Cardiac fibroblast (primary cell): ENCODE results near the gene ERC2.

Source experiments
- DNase-seq, 2 donors: peaks; one replicate each; pipeline versions ENCODE4 v3.0.0 to v3.0.0-alpha.2; 2010; ENCODE audit warnings: low read depth in 2 of 2
- H3K4me3 ChIP-seq, 2 donors: replicated peaks in 1 of 2; 1 replicate in 1 of 2; 2 replicates in 1 of 2; pipeline ENCODE4 v1.5.1; 2011; ENCODE audit warnings: low read depth in 2 of 2, low read length in 2 of 2, mild to moderate bottlenecking in 2 of 2, moderate library complexity in 1 of 2
- TF ChIP-seq, protein P1 (sequence below): IDR thresholded peaks from one replicate; pipeline ENCODE4 v1.5.1; 2011; ENCODE audit warnings: low read depth, mild to moderate bottlenecking, low read length, inconsistent platforms

The ERC2 gene

DNA sequence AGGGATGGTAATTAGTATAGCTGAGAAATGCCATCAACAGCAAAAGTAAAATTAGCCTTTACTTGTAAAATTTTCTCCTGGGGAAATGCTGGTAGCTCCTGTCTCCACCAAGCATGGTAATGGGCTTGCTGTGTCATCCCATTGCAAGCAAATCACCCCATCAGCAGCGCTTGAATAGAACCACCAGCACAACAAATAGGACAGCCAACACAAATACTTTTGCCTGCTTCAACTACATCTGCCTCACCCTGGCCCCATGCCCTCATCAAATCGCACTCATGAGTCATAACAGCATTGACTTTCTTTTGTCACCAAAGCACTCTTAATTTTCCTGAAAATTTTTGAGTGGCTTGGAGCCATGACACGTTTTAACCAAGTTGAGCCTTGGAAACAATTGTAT, 52.6 kb downstream of the ERC2 start:
- DNase-seq = peak in 1 of 2 donors; percentile 11
- no peak overlapping the region for H3K4me3 ChIP-seq
- TF ChIP-seq, protein P1, sequence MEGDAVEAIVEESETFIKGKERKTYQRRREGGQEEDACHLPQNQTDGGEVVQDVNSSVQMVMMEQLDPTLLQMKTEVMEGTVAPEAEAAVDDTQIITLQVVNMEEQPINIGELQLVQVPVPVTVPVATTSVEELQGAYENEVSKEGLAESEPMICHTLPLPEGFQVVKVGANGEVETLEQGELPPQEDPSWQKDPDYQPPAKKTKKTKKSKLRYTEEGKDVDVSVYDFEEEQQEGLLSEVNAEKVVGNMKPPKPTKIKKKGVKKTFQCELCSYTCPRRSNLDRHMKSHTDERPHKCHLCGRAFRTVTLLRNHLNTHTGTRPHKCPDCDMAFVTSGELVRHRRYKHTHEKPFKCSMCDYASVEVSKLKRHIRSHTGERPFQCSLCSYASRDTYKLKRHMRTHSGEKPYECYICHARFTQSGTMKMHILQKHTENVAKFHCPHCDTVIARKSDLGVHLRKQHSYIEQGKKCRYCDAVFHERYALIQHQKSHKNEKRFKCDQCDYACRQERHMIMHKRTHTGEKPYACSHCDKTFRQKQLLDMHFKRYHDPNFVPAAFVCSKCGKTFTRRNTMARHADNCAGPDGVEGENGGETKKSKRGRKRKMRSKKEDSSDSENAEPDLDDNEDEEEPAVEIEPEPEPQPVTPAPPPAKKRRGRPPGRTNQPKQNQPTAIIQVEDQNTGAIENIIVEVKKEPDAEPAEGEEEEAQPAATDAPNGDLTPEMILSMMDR = no peak

DNA sequence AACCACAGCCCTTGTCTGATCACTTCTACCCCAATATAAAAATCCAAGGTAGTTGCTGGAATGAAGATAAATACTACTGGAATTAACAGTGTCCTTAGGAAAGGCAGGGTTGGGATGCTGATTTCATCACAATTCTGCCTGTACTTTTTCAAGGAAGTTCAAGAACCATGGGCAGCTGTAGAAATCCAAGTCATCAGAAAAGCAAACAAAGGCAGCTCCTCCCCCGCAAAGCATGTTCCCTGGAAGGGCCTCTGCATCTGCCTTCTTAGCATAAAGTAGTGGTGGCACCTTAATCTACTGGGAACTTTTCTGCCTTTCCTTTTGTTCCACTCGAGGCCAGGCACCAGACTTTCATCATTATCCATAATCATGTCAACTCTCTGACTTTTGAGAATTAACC, 54.4 kb downstream of the ERC2 start:
- TF ChIP-seq, protein P1 = no peak
- DNase-seq = no peak
- H3K4me3 ChIP-seq = no peak overlapping the region

DNA sequence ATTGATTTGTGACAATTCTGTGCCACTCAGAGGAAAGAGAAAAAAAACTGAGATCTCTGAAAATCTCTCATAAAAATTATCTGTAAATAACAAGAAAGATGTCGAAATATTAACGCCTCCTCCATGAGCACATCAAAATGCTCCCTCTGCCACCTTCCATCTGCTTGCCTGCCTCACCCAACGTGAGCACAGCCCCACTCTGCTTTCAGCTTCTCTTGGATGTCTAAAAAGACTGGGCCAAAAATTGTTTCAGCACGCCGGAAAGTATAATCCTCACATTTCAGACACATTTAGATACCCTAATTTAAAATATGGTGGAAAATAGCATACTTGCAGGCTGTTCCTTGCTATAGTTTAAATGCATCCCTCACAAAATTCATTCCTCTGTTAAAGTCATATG, 57.1 kb downstream of the ERC2 start:
- TF ChIP-seq, protein P1 = no peak
- H3K4me3 ChIP-seq = no peak overlapping the region
- no peak for DNase-seq

DNA sequence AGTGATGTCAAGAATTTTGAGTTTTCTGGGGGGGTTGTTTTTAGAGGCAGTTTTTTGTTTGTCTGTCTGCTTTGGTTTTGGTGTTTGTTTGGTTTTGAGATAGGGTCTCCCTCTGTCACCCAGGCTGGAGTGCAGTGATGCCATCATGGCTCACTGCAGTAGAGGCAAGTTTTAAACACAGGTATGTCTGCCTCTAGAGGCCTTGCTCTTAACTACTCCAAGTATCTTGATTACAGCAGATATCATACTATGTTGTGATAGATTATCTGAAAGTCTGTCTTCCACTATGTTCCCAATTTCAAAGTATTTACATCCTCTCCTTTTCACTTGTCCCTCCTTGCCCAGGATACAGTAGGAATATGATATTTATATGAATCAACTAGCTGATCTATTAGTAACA, 57.7 kb downstream of the ERC2 start:
- DNase-seq = no peak
- TF ChIP-seq, protein P1 = no peak
- no peak overlapping the region for H3K4me3 ChIP-seq

DNA sequence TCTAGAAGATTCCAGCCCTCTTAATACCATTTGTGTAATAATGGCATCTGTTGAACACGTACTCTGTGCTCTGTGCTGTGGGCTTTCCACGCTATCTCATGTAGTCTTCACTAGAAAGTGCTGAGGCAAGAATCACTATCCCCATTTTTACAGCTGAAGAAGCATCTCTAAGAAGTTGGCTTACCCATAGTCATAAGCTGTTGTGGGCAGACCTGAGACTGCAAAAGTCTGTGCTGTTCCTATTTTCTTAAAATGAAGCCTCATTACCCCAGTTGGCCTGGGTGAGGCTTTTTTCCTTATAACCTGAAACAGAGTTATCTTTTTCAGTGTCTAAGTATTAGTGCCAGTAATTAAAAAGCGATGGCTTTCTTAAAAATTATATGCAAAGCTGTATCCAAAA, 58.5 kb downstream of the ERC2 start:
- TF ChIP-seq, protein P1 = no peak
- DNase-seq = no peak
- H3K4me3 ChIP-seq = no peak overlapping the region

DNA sequence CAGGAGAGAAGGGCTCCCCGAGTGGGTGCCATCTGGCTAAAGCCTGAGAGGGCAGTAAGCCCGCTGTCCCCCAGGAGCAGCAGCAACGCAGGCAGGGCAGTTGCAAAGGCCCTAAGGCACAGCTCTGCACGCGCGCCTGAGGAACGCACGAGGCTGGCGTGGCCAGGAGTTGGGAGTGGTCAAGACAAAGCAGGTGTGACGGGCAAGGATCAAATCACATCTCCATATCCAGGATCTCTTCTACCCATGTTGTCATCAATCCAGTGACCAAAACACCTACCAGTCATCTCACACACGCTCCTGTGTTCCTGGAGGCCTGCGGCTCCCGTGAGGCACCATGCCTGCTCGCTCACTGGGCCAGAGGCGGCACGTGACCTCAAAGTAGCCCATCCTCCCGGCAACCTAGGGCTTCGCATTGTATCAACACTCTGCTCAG, 59.5 kb downstream of the ERC2 start:
- DNase-seq = no peak
- H3K4me3 ChIP-seq = no peak overlapping the region
- TF ChIP-seq, protein P1 = no peak

DNA sequence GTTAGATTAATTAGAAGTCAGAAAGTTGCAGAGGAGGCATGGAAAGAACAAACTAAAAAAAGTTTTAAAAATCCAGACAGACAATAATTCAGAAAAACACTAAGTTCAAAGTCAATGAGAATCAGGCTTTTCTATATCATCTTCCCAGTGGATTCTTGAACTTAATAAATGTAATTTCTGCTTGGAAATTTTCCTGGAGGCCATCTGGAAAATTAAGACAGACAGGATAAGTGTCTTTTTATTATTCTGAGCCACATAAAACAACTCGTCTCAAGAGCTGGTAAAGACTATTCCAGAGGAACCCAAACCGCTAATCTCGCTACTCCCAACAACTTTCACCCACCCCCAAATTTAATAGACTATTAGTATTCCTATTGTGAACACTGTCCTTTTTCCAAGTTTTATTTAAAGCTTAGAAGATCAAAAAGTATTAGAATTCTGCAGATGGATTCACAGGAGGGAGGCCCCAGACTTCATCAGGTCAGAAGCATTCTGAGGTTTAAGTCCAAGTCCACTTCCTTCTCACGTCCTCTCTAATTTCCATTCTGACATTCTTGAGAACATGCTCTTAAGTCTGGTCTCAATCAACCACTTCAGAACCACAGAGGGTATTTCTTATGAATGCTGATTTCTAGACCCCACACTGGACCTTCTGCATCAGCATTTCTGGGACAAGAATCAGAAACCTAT, 61.3 kb downstream of the ERC2 start:
- TF ChIP-seq, protein P1 = no peak
- no peak for DNase-seq

More for the DNA sequence above, 61.3 kb downstream of the ERC2 start:
- no peak overlapping the region for H3K4me3 ChIP-seq
